PFSK-1 (cell line): ENCODE results near the gene CA5A.

Experiments
- FOXP2 ChIP-seq: optimal IDR thresholded peaks from 2 replicates; pipeline ENCODE3; 2011; ENCODE audit warnings: borderline replicate concordance, control low read depth, inconsistent platforms; ENCODE audit not compliant: insufficient read depth; ENCODE audit errors: extremely low read length, extremely low read depth
- POLR2AphosphoS5 ChIP-seq: IDR thresholded peaks from 2 replicates; pipeline ENCODE4 v1.6.1; 2012; ENCODE audit warnings: low read depth, mild to moderate bottlenecking, control low read depth, low read length, moderate library complexity
- REST ChIP-seq, 2 experiments: IDR thresholded peaks; 2 replicates each; pipeline versions ENCODE4 v1.6.1 to v1.8.0; 2011 to 2012; ENCODE audit warnings: low read depth in 2 of 2, low read length in 2 of 2, control low read depth in 1 of 2, inconsistent platforms in 1 of 2, mild to moderate bottlenecking in 1 of 2, moderate library complexity in 1 of 2; ENCODE audit not compliant: insufficient read depth in 1 of 2
- SIN3A ChIP-seq: IDR thresholded peaks from 2 replicates; pipeline ENCODE4 v1.6.1; 2012; ENCODE audit warnings: mild to moderate bottlenecking, low read length, moderate library complexity, borderline replicate concordance; ENCODE audit not compliant: insufficient read depth
- TAF1 ChIP-seq: IDR thresholded peaks from 2 replicates; pipeline ENCODE4 v1.6.1; 2012; ENCODE audit warnings: low read length, control low read depth, borderline replicate concordance; ENCODE audit not compliant: insufficient read depth

The CA5A gene

GRCh38 chr16:87878704-87879103 is 57.6 kb downstream of the CA5A start:
- no peak for TF ChIP-seq REST (IDR thresholded peaks at IDR 0.05; ENCODE audit: insufficient read depth in 1 of 2, low read depth in 2 of 2, low read length in 2 of 2)
- no peak for TF ChIP-seq POLR2AphosphoS5
- TF ChIP-seq SIN3A, result no peak
- TF ChIP-seq TAF1, result no peak
- no peak for TF ChIP-seq FOXP2

DNA sequence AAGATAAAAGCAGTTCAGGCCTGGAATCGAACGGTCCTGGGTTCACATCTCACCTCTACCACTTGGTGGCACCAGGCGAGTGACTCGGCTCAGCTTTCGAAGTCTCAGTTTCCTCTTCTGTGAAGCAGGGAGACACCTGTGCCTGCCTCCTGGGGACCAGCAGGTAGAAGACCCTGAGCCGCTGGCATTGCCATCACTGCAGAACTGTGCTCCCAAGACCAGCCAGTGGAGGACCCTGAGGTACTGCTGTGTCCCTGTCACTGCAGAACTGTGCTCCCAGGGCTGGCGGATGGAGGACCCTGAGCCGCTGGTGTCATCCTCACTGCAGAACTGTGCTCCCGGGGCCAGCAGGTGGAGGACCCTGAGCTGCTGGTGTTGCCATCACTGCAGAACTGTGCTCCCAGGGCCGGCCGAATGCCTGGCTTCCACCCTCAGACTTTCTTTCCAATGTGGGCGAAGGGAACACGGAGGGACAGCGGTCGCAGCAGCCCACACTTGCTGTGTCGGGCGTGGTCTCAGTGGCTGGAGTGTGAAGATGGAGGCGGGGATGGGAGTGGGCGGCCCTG is 58.3 kb downstream of the CA5A start:
- TF ChIP-seq REST (IDR thresholded peaks at IDR 0.05; ENCODE audit: insufficient read depth in 1 of 2, low read depth in 2 of 2, low read length in 2 of 2), result no peak
- TF ChIP-seq SIN3A, result no peak
- TF ChIP-seq TAF1, result no peak
- TF ChIP-seq POLR2AphosphoS5, result no peak
- TF ChIP-seq FOXP2, result no peak

DNA sequence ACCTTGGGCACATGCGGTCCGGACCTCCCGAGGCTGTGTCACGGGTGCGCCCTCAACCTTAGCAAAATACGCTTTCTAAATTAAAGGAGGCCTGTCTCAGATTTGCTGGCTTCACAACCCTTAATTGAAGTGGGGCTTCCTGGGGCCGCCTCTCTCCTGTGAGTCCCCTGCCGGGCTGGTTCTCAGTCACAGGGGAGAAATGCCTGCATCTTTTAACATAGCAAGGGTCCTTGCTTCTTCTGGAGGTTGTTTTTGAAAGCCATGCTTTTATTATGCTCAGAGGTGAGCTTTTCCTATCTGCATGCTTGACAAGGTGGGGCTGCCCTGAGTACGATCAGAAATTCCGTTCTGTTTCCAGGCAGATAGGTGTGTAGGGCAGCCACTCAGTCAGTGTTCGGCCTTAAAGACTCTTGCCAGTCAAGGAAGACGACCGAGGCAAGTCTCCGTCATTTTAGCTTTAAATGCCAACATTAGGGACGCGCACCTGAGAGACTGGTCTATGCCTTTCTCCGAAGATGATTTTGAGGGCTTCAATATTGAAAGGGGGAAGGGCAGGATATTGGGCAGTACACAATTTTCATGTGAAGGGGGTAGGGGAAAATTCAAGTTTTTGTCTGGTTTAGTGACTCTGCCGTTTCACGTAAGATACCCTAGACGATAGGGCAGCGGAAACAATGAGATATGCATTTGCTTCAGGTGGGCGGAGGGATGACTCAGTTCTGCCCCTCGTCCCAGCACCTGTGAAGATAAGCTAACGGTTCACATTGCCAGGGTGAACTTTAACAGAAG is 61.5 kb downstream of the CA5A start:
- no peak for TF ChIP-seq POLR2AphosphoS5
- no peak for TF ChIP-seq FOXP2
- TF ChIP-seq SIN3A, result no peak
- no peak for TF ChIP-seq REST (IDR thresholded peaks at IDR 0.05; ENCODE audit: insufficient read depth in 1 of 2, low read depth in 2 of 2, low read length in 2 of 2)
- TF ChIP-seq TAF1, result no peak

GRCh38 chr16:87869061-87869878 is 67.1 kb downstream of the CA5A start, which contains the start of gene SLC7A5:
Gene SLC7A5, minus strand, starts transcription at chr16:87869507. Its CDS starts 85 bp downstream, at chr16:87869422.
- TF ChIP-seq TAF1 (0 out of 2 replicates have a peak, but pooled peaks have one; percentile 41), POLR2AphosphoS5 (peak; percentile 75)

DNA sequence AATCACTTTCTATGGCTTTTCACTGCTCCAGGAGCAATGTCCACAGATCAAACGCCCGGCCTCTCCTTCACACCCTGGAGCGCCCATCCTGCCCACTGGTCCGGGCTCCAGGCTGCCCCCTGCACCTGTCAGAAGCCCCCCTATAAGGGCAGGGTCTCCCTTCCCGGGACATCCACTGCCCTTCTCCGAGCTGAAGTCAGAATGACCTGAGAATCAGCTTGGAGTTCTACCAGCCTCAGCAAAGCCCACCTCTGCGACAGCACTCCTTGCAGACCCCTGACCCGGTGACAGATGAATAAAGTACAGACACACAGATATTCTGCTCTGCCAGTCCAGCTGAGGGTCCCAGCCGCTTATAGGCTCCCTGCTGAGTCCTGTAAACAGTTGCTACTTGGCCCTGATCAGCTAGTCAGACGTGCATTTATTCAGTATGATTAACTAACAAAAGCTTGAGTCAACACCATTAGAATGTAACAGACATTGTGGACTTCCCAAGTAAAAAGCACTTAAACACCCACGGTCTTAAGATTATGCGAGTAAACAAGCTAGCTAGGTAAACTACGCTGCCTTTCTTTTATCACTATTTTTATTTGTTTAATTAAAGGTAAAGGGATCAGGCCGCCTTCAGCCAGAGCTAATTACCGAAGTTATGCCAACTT is 71.9 kb downstream of the CA5A start:
- TF ChIP-seq FOXP2, result no peak
- TF ChIP-seq TAF1, result no peak
- TF ChIP-seq REST (IDR thresholded peaks at IDR 0.05; ENCODE audit: insufficient read depth in 1 of 2, low read depth in 2 of 2, low read length in 2 of 2), result no peak
- no peak for TF ChIP-seq POLR2AphosphoS5
- no peak for TF ChIP-seq SIN3A
